NT2/D1 (cell line): ENCODE results near the gene CREB3.

Source experiments
- DNase-seq: peaks from one replicate; pipeline ENCODE4 v3.0.0-alpha.2; 2011; ENCODE audit warnings: low read depth, low spot score
- H3K27me3 ChIP-seq: 2 replicates; pipeline ENCODE4 v1.6.0; 2011; ENCODE audit warnings: mild to moderate bottlenecking; ENCODE audit not compliant: insufficient read length, insufficient read depth
- H3K36me3 ChIP-seq: 2 replicates; pipeline ENCODE4 v1.6.1; 2011; ENCODE audit warnings: mild to moderate bottlenecking, low read length, mixed read lengths; ENCODE audit not compliant: insufficient read depth, insufficient read length
- H3K4me1 ChIP-seq: 2 replicates; pipeline ENCODE4 v1.5.1; 2011; ENCODE audit not compliant: insufficient read depth, insufficient read length
- H3K4me3 ChIP-seq: 2 replicates; pipeline ENCODE4 v1.5.1; 2011; ENCODE audit warnings: low read depth; ENCODE audit not compliant: insufficient read length
- H3K9ac ChIP-seq: 2 replicates; pipeline ENCODE4 v1.6.0; 2011; ENCODE audit warnings: low read depth; ENCODE audit not compliant: insufficient read length
- H3K9me3 ChIP-seq: 2 replicates; pipeline ENCODE4 v1.5.1; 2011; ENCODE audit warnings: mild to moderate bottlenecking, low read length; ENCODE audit not compliant: insufficient read depth
- SUZ12 ChIP-seq: IDR thresholded peaks from 2 replicates; pipeline ENCODE4 v1.6.1; 2011; ENCODE audit not compliant: insufficient read length, insufficient read depth; ENCODE audit errors: extremely low read depth
- YY1 ChIP-seq: IDR thresholded peaks from 2 replicates; pipeline ENCODE4 v1.6.1; 2011; ENCODE audit not compliant: insufficient read length, insufficient read depth
- ZNF274 ChIP-seq: IDR thresholded peaks from 2 replicates; pipeline ENCODE4 v1.6.1; 2011; ENCODE audit warnings: mild to moderate bottlenecking, low read depth, low read length

The CREB3 gene

DNA sequence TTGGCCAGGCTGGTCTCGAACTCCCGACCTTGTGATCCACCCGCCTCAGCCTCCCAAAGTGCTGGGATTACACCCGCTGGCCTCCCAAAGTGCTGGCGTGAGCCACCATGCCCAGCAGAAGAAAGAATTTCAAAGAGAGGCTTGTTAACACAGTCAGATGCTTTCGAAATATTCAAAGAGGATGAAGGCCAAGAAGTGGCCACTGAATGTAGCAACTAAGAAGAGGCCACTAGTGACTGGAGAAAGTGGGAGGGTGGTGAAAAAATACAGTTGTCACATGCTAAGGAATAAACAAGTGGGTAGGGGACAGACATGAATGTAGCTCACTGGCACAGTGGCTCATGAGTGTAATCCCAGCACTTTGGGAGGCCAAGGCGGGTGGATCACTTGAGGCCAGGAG is 29.8 kb upstream of the CREB3 start:
- no peak for DNase-seq
- TF ChIP-seq ZNF274: no peak
- no peak for TF ChIP-seq SUZ12
- TF ChIP-seq YY1: no peak
- no peaks in the 10 kb centered on the region for H3K9me3 ChIP-seq
- no peak overlapping the region for H3K9ac ChIP-seq
- no peak overlapping the region for H3K4me3 ChIP-seq
- no peaks in the 10 kb centered on the region for H3K27me3 ChIP-seq
- peaks cover 97% of the 10 kb centered on the region for H3K36me3 ChIP-seq
- H3K4me1 ChIP-seq: peaks cover 5% of the 10 kb centered on the region

DNA sequence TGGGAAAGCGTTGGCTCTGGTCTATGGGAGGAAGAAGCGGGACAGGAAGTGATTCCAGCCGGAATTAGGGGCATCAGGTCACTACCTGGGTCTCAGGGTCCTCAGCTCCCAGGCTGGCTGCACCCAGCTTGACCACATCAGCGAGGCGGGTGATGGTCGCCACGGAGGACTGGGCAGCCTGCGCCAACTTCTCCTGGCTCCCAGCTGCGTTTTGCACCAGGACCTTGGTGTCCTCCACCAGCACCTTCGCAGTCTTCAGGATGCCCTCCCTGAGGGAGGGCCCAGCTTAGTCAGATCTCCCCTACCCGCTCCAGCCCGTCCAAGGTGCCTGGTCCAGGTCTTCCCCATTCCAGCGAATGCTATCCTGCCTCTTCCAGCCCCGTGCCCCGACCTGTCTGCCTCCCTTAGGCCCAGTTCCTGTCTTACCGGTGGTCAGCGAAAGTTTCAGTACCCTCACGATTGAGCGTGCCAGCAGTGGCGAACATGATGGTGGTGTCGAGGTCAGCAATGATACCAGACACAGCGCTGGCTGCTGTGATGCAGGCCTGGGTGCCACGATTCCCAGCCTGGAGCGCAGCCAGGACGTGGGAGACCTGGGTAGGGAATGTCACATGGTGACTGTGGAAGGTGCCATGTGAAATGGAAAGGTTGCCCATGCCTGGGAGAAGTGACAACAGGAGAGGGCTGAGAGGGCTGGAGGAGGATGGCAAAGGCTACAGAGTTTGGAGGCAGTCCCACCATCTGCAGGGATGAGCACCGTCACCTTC is 28.4 kb upstream of the CREB3 start:
- Histone ChIP-seq H3K4me1 (peaks cover 5% of the 10 kb centered on the region), H3K9me3 (no peaks in the 10 kb centered on the region), H3K36me3 (peaks cover 97% of the 10 kb centered on the region), H3K9ac (no peak overlapping the region), H3K4me3 (no peak overlapping the region), H3K27me3 (no peaks in the 10 kb centered on the region)
- DNase-seq: no peak
- TF ChIP-seq SUZ12: no peak
- TF ChIP-seq ZNF274: no peak
- no peak for TF ChIP-seq YY1

DNA sequence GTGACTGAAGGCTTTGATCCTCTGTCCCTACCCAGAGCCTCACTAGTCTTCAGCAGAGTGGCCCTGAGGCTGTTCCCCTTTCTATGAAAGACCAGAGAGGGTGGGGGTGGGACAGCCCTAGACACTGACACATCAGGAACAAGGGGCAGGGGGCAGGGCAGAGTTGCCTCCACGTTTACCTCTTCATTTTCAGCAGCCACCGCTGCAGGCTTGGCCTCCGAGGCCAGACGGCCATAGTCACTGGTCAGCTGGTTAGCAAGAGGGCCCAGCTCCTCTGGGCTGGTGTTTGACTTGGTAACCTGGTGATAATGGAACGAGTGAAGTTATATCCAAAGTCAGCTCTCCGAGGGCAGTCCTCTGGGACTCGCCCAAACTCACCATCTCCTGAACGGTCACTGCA is 27.1 kb upstream of the CREB3 start:
- Histone ChIP-seq H3K4me1 (peaks cover 5% of the 10 kb centered on the region), H3K27me3 (no peaks in the 10 kb centered on the region), H3K4me3 (no peak overlapping the region), H3K9me3 (no peaks in the 10 kb centered on the region), H3K36me3 (peaks cover 92% of the 10 kb centered on the region), H3K9ac (no peak overlapping the region)
- TF ChIP-seq ZNF274: no peak
- TF ChIP-seq SUZ12: no peak
- no peak for TF ChIP-seq YY1
- no peak for DNase-seq

DNA sequence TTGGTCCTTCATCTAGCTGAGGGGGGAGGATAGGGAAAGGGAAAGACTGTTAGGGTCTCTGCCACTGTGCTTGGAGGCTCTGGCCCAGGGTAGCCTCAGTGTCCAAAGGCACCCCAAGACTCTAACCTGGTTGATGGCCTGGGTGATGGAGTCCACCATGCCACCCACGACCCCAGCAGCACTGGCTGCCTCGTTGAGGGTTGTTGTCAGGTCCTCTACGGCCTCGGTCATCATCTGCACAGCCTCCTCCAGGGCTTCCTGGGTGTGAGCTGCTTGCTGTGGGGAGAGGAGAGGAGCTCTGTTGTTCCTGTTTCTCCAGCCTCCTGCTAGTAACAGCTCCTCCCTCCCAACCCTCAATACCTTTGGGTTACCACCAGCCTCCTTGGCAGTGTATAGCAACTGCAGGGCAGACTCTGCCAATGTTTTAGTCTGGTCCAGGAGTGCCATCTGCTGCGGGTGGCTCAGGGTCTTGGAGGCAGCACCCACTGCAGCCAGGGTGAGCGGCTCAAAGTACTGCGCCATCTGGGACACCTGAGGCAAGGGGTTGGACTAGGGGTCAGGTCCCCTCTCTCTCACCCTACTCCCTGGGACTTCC is 26.5 kb upstream of the CREB3 start:
- Histone ChIP-seq H3K4me3 (no peak overlapping the region), H3K4me1 (peaks cover 5% of the 10 kb centered on the region), H3K27me3 (no peaks in the 10 kb centered on the region), H3K9me3 (no peaks in the 10 kb centered on the region), H3K36me3 (peaks cover 92% of the 10 kb centered on the region), H3K9ac (no peak overlapping the region)
- DNase-seq: no peak
- TF ChIP-seq SUZ12: no peak
- TF ChIP-seq YY1: no peak
- TF ChIP-seq ZNF274: no peak

DNA sequence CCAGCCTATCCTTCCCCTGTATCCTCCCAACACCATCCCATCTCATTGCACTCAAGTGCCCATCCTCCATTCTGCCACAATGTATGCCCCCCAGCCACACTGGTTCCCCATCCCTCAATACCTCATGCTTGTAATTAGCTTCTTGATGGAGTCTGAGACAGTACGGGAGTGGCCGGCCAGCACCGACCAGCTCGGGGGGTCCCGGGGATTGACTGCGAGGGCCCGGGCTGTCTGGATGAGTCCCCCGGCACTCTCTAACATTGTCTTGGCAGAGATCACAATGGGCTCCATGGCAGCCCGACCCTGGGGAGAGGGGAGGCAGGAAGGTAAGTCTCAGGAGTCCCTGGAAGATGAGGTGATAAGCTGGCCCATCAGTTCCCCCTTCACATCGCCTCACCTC is 25.5 kb upstream of the CREB3 start:
- no peak for DNase-seq
- H3K27me3 ChIP-seq: no peaks in the 10 kb centered on the region
- no peak overlapping the region for H3K4me3 ChIP-seq
- peaks cover 92% of the 10 kb centered on the region for H3K36me3 ChIP-seq
- H3K4me1 ChIP-seq: peaks cover 5% of the 10 kb centered on the region
- H3K9ac ChIP-seq: no peak overlapping the region
- no peak for TF ChIP-seq SUZ12
- TF ChIP-seq YY1: no peak
- TF ChIP-seq ZNF274: no peak
- H3K9me3 ChIP-seq: no peaks in the 10 kb centered on the region

DNA sequence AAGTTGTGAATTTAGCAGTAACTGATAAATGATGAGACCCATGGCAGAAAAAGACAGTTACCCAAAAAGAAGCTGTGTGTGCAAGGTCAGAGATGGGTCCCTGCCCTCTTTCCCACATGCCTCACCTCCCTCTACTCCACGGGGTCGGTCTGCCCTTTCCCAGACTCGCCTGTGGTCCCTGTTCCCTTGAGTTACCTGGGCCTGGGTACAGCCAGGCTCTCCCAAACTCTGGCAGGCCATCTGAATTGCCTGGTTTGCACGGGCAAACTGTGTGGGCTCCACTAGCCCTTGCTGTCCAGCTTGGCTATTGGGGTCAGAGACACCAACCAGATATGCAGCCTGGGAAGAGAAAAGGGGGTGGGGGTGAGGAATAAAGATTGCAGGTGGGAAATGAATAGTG is 24.3 kb upstream of the CREB3 start:
- H3K27me3 ChIP-seq: no peaks in the 10 kb centered on the region
- peaks cover 11% of the 10 kb centered on the region for H3K4me1 ChIP-seq
- H3K36me3 ChIP-seq: peaks cover 93% of the 10 kb centered on the region
- no peaks in the 10 kb centered on the region for H3K9me3 ChIP-seq
- H3K9ac ChIP-seq: no peak overlapping the region
- DNase-seq: no peak
- no peak overlapping the region for H3K4me3 ChIP-seq
- TF ChIP-seq ZNF274 (no peak), SUZ12 (no peak), YY1 (no peak)

DNA sequence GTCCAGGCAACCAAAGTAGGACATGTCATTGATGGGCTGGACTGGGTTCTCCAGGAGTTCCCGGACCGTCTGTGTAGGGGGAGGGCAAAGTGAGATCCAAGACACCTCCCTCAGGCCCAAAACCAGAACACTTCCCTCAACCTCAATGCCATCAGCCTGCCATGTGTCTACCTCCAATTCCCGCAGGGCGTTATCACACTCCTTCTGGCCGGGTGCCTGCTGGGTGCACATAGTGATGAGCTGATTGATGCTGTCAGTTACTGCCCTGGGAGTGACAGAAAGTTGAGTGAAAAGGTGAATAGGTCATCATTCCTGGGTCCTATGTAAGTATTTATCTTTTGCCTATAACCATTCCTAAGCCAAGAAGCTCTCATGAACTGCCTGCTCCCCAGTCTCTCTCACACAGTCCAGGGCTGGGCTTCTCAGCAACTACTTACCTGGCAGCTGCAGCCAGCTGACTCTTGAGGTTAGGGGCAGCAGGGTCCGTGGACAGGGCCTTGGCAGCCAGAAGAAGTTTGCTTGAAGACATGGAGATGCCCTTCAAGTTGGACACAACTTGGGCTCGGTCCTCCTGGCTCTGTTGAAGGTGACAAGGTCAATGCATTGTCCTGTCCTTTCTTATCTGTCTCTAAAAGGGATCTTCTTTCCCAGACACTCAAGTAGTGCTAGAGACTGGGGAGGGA is 21.5 kb upstream of the CREB3 start:
- TF ChIP-seq ZNF274 (no peak), SUZ12 (no peak), YY1 (no peak)
- no peak for DNase-seq
- Histone ChIP-seq H3K36me3 (peaks cover 92% of the 10 kb centered on the region), H3K27me3 (no peaks in the 10 kb centered on the region), H3K4me1 (peaks cover 14% of the 10 kb centered on the region), H3K9ac (no peak overlapping the region), H3K4me3 (no peak overlapping the region), H3K9me3 (no peaks in the 10 kb centered on the region)
